Stimulated activated CD8-positive, alpha-beta memory T cell treated with anti-CD3 and anti-CD28 coated beads, Interleukin-15, amount 100 ng/mL, for 4 hours (primary cell): Measurements from ENCODE around the gene PXT1.
"Not testable (repeated sequence)": the region's sequence is repeated elsewhere in the genome, so short reads cannot be mapped to it uniquely, and the experiment has no call there.

Experiments used
- DNase-seq, 2 donors: peaks; one replicate each; pipeline ENCODE4 v3.0.0-alpha.2; 2020; ENCODE audit warnings: low read depth in 2 of 2

The PXT1 gene

DNA sequence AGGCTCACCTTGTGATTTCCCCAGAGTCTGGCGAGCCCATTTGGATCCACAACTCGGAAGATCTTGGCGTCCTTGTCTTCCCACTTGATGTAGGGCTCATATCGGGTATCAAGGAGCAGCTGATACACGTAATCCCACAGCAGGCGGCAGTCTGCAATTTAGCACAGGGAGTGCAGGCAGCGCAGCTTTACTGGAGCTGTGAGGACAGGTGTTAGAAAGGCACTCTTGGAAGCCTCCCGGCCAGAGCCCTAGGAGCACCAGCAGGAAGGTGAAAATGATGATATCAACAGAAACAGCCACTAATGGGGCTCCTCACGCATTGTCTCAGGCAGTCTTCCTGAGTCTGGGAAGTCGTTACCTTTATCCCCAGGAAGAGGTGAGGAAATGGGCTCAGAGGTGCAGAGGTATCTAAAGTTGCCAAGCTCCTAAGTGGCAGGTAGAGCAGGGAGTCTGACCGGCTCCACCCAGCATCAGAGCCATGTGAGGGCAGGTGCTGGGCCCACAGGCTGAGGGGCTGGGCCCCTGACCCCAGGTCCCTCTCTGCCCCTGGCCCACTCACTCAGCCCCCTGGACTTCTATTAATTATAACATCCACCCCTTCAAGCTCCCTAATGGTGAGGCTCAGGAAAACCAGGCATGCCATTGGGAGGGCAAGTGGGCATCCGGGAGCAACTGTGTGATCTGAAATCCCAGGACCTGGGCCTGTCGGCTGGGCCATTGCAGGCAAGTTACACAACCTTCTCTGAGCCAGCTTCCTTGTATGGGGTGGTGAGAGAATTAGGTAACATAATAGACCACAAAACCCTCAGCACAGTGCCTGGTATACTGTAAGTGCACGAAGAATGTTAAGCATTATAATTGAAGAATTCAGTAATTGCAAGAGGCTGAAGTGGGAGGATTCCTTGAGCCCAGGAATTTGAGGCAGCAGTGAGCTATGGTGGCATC lies 73.5 kb downstream of the PXT1 start:
- no peak for DNase-seq

DNA sequence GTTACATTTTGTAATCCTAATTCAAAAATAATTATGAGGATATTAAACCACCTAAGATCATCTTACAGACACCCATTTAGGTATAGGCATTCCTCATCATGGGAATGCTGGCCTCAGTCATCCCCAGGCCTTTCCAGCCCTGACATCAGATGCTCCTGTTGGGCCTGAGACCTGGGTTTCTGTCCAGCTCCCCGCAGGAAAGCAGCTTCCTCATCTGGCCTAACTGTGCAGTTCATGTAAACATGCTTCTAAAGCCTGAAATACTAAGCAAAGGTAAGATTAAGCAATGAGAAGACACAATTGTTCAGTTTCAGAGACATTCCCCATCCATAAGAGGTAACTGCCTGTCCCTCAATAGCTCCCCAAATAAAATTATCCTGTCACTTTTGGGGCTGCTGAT lies 74.2 kb downstream of the PXT1 start:
- no peak for DNase-seq

DNA sequence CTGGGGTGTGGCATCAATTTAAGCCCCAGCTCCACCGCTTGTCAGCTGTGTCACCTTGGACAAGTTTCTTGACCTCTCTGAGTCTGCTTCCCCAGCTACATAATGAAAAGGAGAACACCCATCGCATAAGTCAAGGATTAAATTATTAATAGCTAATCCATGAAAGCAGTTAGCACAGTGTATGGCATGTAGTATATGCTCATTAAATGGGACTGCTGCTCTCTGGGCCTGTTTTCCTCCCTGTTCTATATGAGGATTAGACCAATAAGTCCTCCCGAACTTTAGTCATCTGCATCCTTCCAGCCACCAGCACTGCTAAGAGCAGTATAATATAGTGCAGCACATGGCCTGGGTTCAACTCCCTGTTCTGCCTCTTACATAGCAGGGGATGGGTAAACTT lies 74.9 kb downstream of the PXT1 start:
- DNase-seq: no peak

DNA sequence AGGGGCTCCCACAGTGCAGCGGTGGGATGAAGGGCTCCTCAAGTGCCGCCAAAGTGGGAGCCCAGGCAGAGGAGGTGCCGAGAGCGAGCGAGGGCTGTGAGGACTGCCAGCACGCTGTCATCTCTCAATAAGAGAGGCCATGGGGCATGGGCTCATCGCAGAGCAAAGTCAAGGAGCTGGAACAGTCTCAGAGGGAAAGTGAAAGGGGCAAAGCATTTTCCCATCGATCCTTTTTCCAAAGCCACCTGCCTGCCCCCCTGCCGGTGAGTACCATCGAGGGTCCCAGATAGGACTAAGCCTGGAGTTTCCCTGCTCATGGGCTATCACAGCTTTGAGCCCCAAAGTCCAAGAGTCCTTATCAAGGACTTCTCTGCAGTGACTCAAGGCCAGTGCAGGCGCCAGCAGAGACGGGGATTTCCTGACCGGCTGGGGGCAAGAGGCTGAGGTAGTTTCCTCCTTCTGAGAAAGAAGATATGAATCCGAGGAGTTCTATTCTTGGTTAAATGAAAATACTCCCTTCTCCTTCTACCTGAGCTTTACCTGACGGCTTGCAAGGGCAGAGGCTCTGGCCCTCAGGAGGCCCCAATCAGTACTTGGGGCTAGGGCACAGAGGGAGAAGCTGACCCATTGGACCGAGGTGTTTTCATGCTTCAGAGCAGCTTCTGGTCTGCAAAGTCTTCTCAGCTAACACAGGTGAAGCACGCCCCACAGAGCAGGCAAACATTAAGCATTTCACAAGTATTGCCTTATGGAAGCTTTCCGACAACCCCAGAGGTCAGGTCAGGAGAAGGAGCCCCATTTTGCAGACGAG lies 77.8 kb downstream of the PXT1 start:
- DNase-seq: no peak

DNA sequence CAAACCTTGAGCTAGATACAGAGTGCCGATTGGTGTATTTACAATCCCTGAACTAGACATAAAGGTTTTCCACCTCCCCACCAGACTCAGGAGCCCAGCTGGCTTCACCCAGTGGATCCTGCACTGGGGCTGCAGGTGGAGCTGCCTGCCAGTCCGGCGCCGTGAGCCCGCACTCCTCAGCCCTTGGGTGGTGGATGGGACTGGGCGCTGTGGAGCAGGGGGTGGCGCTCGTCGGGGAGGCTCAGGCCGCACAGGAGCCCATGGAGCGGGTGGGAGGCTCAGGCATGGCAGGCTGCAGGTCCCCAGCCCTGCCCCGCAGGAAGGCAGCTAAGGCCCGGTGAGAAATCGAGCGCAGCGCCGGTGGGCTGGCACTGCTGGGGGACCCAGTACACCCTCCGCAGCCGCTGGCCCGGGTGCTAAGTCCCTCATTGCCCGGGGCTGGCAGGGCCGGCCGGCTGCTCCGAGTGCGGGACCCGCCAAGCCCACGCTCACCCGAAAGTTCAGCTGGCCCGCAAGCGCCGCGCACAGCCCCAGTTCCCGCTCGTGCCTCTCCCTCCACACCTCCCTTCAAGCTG lies 78.5 kb downstream of the PXT1 start:
- not testable (repeated sequence) for DNase-seq

DNA sequence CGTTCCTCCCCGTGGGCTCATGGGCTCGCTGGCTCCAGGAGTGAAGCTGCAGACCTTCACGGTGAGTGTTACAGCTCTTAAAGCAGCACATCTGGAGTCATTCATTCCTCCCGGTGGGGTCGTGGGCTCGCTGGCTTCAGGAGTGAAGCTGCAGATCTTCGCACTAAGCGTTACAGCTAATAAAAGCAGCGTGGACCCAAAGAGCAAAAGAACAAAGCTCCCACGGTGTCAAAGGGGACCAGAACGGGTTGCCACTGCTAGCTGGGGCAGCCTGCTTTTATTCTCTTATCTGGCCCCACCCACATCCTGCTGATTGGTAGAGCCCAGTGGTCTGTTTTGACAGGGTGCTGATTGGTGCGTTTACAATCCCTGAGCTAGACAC lies 79.3 kb downstream of the PXT1 start:
- not testable (repeated sequence) for DNase-seq

DNA sequence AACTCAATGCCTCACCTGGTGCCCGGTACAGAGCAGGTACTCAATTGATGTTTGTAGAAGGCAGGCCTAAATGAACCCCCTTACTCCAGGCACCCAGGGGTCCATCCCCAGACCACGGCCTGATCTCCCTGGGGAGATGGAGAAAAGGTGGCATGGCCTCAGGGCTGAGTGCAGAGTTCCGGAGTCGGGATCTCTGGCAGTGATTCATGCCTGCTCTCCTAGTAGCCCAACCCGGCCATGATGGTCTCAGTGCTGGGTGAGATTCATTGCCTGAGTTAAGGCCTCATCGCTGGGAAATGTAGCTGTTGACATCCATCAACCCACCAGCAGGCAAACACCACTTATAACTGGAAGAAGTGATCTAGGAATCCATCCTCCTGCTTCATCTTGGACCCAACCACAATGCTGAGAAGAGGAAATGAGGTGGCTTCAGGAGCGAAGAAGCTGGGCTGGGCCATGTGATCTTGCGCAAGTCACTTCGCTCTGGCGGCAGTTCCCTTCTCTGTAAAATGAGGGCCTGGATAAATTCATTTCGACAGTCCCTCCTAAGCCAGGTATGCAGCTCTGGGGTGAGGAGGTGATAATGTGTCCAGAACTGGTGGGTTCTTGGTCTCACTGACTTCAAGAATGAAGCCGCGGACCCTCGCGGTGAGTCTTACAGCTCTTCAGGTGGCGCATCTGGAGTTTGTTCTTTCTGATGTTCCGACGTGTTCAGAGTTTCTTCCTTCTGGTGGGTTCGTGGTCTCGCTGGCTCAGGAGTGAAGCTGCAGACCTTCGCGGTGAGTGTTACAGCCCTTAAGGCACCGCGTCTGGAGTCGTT lies 79.9 kb downstream of the PXT1 start:
- DNase-seq: no peak

DNA sequence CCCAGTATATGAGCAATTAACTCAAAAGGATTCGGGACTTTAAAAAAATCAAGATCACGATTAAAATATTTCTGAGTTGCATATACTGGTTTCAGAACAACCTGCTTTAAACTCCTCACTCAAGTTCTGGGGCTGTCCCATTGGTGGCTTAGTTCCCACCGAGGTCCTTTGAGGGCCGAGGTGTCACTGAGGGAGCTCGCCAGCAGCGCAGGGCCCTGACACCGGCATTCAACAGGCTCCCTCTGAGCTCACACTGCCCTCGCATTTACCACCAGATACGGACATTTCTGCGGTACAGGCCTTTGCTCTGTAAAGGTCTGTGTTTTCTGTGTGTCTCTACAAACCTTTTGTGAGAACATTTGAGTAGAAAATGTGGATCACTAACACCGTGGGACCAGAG lies 81.6 kb downstream of the PXT1 start:
- DNase-seq: no peak

DNA sequence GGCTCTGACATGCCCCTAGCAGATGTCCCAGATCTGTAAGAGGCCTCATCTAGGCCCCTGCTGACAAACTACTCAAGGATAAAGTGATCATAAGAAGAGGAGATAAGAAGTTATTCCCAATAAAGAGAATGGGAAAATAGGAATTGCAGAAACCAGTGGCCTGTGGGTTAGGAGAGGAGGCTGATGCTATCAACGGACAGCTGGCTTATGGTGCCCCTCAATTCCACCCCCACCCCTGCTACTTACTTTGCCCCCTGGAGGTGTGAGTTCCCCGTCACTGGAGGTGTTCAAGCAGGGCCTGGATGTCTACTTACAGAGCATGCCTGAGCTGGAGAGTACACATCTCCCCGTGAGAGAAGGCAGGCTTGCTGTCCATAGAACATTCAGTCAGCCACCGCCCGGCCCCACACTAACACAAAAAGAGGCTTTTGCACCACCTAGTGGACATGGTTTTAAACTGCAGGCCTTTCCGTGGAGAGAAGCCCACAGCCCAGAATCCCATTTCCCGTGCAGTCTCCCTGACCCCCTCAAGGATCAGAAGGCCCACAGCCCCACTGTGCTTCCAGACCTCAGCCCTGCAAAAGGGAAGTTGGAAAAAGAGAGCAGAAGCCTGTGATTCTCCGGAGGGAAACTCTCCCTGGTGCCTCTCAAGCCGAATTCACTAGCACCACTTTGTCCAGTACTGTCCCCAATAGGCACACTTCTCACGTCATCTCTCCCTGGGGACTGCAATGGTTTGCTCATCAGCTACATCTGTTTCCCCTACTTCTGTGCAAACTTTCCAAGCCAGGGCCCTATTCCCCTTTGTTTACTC lies 82.2 kb downstream of the PXT1 start:
- peak; percentile 17 to 41 for DNase-seq

DNA sequence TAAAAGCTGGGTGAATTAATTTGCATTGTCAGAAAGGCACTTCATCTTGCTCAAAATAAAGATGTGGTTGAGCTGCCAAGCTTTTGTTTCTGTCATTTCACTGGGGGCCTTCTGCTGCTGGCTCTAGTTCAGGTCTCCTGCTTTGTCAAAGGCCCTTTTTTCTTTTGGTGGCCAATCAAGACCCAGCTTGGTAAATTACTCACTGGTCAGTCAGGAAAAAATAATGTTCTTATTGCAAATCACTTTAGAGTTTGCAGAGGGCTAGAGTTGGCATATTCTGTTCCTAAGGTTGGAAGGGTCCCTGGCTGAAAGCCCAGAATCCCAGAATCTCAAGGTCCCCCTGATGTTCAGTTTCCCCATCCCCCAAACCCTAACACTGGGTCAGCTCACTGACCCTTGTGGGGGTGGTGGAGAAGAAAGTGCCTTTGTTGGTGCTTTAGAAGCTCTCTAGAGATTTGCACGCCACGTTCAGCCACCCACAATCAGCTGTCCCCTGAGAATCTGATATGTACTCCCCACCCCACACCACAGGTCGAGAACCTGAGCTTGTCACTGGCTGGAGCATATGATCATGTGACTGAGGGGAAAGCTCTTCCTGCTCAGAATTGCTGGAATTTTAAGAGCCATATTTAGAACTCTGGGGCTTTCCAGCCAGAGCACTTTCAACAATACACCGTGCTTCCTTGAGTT lies 84.3 kb downstream of the PXT1 start:
- no peak for DNase-seq

DNA sequence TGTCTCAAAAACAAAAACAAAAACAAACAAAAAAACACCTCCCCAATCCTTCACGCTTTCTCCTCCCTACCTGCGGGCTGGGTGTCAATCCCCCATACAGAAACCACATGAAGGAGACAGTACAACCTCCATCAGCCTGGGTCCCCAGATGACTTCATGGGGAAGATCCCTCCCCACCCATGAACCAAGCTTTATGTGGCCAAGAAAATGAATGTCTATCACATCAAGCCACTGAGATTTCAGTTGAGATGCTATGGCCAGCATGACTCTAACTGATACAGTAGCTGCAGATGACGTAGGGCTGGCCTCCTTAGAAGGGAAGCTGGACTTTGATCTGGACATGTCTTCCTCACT lies 84.8 kb downstream of the PXT1 start:
- DNase-seq: no peak

DNA sequence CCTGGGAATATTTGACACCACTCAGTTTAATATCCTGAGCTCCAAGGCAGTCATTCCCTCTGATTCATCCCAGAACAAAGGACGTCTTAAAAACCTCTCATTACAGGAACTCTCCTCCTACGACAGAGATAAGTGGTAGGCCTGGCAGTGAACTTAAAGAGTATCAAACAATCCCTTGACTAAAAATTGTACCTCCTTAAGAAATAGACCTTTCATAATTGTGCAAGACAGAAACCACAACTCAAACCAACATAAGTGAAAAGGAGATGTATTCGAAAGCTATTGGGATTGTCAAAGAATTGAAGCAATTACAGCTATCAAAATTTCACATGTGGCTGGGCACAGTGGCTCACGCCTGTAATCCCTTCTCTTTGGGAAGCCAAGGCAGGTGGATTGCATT lies 86.8 kb downstream of the PXT1 start:
- DNase-seq: no peak

DNA sequence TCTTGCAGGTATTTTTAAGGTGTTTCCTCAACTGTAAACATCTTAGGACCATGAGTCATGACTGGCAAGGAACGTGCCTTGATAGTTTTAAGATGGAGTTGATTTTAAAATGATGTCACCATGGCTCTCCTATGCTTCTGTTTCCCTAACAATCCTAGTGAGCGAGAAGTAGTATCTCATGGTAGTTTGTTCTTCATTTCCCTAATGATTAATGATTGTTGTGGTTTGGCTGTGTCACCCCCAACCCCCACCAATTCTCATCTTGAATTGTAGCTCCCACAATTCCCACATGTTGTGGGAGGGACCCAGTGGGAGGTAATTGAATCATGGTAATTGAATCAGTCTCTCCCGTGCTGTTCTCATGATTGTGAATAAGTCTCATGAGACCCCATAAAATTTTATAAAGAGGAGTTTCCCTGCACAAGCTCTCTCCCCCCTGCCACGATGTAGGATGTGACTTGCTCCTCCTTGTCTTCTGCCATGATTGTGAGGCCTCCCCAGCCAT lies 89.2 kb downstream of the PXT1 start:
- DNase-seq: no peak

DNA sequence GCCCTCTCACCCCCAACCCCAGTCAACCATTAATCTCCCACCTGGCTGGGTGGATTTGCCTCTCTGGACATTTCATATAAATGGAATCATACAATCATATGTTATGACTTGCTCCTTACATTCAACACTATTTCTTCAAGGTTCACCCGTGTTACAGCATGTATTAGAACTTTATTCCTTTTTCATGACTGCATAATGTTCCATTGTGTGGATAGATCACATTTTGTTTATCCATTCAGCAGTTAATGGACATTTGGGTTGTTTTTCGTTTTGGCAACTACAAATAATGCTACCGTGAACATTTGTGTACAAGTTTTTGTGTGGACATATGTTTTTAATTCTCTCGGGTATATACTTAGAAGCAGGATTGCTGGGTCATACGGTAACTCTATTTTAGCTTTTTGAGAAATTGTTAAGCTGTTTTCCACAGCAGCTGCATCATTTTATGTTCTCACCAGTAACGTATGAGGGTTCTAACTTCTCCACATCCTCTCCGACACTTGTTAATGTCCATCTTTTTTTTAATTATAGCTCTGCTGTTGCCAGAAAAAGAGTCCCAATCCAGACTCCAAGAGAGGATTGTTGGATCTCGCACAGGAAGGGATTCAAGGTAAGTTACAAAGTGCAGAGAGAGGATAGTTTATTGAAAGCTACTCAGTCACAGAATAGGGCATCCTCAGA lies 90.0 kb downstream of the PXT1 start:
- DNase-seq: no peak

DNA sequence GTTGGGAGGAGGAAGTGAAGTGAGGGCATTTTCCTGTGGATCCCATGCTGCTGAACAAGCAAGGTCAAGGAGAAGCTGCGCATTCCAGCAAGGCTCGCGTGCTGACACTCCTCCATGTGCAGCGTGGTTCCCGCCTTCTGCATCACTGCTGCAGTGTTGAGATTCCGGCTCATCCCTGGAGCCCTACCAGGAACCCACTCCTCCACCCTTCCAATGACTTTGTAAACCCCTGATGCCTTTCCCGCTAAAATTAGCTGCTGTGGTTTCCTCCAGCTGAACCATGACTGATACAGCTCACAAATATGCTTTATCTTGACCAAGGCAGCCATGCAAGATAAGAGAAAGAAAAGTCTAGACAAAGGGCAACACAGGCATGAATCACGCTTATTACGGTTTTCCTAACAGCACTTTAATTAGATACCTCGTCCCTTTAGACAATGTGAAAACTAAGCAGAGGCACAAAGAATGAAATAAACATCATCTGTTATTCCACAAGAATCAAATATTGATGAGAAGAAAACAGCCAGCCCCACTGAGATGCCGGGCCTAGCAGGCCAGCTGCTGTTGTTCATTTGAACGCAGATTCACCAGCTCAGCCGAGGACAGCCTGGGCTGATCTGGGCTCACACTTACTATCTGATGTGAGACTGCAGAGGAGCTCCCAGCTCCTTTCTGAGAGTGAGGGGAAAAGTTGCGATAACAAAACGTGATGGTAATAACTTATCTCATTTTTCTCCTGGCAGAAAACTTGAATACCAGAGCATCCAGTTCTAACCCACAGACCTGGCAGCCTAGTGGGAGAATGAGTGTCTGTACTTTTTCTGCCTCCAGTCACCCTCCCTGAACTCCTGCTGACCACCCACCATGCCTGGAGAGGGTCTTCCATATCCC lies 91.7 kb downstream of the PXT1 start:
- no peak for DNase-seq

DNA sequence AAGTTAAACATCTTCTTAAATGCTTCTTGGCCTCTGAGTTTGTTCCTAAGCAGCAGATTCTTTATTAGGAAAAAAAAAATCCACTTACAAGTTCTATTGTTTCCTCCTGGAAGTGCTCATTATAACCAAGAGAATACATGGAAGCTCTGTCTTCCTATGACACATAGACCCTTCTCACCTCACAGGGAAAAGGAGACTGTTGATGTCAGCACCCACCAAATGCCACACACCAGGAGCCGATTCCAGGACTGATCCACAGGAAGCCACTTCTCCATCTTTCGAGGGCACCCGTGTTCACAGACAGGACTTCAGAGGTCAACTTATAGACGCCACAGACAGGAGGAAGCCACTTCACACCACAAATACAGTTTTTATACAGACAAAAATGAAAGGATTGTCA lies 92.6 kb downstream of the PXT1 start:
- no peak for DNase-seq

DNA sequence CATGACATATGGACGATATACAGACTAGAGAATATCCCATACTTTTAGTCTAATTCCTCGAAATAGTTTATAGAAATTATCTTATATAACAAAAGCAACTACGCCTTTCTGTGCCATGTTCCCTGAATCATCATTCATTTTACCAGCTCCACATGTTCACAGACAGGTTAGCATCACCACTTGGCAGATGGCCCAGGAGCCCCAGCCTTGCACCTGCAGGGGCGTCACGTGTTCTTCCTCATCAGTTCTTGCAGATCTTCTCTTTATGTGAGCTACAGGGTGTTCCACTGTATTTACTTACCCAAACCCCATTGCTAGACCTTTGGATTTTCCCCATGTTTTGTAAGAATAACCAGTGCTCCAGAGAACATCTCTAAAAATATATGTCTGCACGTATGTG lies 93.4 kb downstream of the PXT1 start:
- no peak for DNase-seq

DNA sequence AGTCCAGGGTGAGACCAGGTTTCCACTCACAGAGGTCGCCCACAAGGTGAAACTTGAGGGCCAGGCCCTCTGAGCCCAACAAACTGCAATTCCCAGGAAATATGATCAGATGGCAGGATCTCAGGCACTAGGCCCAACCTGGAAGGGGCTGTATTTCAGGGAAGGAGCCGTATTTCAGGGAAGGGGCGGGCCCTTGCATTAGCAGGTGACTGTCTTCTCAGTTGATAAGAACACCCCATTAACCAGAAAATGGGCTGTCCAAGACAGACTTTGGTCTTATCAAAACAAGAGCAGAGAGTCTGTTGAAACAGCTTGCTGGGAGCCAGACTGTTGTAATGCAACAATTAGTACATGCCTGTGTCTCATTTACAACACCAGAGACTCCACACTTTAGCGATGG lies 95.0 kb downstream of the PXT1 start:
- DNase-seq: no peak
